Stimulated activated naive CD8-positive, alpha-beta T cell treated with anti-CD3 and anti-CD28 coated beads, Interleukin-15, Interleukin-2, amounts not matched to agents 100 ng/mL and 50 ng/mL, for 24 hours (primary cell): ENCODE data around the gene PRKCZ.
A peak's percentile ranks its signal among the peaks of the same experiment; 100 is the strongest.

Experiments used
- H3K27ac Mint-ChIP-seq: one replicate; pipeline ENCODE4 v1.8.0; 2021; ENCODE audit warnings: mild to moderate bottlenecking, mixed read lengths
- H3K27me3 Mint-ChIP-seq: one replicate; pipeline ENCODE4 v1.8.0; 2021; ENCODE audit warnings: mixed read lengths
- H3K36me3 Mint-ChIP-seq: one replicate; pipeline ENCODE4 v1.8.0; 2021; ENCODE audit warnings: low read depth, mixed read lengths
- H3K4me1 Mint-ChIP-seq: one replicate; pipeline ENCODE4 v1.8.0; 2021; ENCODE audit warnings: low read depth, mixed read lengths
- H3K4me3 Mint-ChIP-seq: one replicate; pipeline ENCODE4 v1.8.0; 2021; ENCODE audit warnings: mild to moderate bottlenecking, mixed read lengths
- H3K9me3 Mint-ChIP-seq: one replicate; pipeline ENCODE4 v1.8.0; 2021; ENCODE audit warnings: mixed read lengths

Gene PRKCZ

DNA sequence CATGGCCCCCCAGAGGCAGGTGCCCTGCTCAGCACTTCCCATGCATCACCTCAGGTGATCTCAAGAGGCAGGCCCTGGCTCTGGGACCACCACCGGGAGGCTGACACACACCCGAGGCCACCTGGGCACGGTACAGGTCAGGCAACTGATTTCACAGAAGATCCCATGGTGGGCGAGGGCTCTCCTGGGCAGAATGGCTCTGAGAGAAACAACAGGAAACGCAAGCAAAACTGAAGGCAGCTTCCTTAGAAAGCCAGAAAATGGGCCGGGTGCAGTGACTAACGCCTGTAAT lies 166.5 kb downstream of the PRKCZ start:
- H3K36me3 Mint-ChIP-seq = no peaks in the 10 kb centered on the region
- peaks cover 10% of the 10 kb centered on the region for H3K4me1 Mint-ChIP-seq
- H3K27me3 Mint-ChIP-seq = no peaks in the 10 kb centered on the region
- H3K27ac Mint-ChIP-seq = no peak overlapping the region
- no peak overlapping the region for H3K4me3 Mint-ChIP-seq
- no peaks in the 10 kb centered on the region for H3K9me3 Mint-ChIP-seq

DNA sequence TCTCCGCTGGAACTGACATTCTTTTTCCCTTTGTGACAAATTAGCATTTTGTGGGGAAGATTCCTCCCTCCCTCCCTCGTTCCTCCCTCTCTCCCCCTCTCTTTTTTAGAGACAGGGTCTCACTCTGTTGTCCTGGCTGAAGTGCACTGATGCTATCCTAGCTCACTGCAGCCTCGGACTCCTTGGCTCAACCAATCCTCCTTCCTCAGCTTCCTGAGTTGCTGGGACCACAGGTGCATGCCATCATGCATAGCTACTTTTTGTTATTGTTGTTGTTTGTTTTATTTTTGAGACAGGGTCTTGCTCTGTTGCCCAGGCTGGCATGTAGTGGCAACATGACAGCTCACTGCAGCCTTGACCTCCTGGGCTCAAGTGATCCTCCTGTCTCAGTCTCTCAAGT lies 171.1 kb downstream of the PRKCZ start:
- Mint-ChIP-seq H3K4me3 (no peak overlapping the region), H3K27ac (peak overlapping the region; percentile 23), H3K4me1 (peaks cover 2% of the 10 kb centered on the region), H3K36me3 (no peaks in the 10 kb centered on the region), H3K27me3 (peaks cover 2% of the 10 kb centered on the region), H3K9me3 (no peaks in the 10 kb centered on the region)

DNA sequence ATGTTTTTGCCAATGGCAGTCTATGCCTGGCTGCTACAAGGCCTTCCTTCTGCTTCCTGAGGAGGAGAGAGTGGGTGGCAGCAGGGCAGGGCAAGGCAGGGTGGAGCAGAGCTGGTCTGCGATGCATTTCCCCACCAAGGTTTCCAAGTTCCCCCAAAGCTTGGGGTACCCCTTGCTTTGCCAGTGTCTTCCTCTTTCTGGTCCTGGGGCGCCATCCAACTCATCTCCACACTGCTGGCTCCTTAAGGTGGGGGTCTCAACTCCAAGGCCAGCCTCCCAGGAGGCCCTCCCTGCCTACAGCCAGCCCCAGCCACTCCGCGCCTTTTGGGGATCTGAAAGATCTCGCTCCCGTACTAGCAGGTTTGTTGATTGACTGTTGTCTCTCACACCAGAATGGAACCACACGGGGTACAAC lies 174.0 kb downstream of the PRKCZ start:
- Mint-ChIP-seq H3K27ac (no peak overlapping the region), H3K27me3 (peaks cover 4% of the 10 kb centered on the region), H3K9me3 (no peaks in the 10 kb centered on the region), H3K36me3 (no peaks in the 10 kb centered on the region), H3K4me3 (no peak overlapping the region), H3K4me1 (peaks cover 7% of the 10 kb centered on the region)

DNA sequence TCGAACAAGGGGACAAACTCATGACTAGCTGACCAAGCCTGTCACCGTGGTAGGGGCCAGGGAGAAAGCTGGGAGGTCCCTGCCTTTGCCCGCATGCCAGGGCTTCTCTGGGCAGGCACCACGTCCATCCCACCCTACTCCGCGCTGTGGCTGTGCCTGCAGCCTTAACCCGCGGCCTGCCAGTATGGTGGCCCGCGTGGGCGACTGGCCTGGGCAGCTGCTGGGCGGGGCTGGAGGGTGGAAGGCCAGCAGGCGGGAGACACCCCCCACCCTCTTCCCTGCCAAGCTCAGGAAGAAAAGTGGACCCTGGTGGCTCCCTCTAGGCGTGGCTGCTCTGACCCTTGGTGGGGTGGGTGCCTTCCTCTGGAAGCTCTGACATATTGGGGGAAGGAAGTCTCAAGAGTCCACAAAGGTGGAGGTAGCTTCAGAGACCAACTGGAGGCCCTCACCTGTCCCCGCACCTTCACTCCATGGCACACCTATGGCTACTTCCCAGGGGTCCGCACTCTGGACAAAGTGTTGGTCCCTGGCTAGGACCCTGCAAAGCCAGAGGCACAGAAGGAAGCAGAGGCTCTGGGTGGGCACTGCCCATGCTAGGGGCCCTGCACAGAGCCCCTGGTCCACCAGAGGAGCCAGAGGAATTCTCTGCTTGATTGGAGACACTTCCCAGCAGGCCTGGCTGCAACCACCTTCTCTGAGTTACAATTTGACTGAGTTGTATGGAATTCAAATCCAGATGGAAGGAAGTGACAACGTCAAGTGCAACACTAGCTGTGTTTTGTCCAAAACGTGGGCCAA lies 174.6 kb downstream of the PRKCZ start:
- Mint-ChIP-seq H3K27ac (no peak overlapping the region), H3K4me1 (peaks cover 7% of the 10 kb centered on the region), H3K27me3 (peaks cover 4% of the 10 kb centered on the region), H3K9me3 (no peaks in the 10 kb centered on the region), H3K4me3 (no peak overlapping the region), H3K36me3 (no peaks in the 10 kb centered on the region)

DNA sequence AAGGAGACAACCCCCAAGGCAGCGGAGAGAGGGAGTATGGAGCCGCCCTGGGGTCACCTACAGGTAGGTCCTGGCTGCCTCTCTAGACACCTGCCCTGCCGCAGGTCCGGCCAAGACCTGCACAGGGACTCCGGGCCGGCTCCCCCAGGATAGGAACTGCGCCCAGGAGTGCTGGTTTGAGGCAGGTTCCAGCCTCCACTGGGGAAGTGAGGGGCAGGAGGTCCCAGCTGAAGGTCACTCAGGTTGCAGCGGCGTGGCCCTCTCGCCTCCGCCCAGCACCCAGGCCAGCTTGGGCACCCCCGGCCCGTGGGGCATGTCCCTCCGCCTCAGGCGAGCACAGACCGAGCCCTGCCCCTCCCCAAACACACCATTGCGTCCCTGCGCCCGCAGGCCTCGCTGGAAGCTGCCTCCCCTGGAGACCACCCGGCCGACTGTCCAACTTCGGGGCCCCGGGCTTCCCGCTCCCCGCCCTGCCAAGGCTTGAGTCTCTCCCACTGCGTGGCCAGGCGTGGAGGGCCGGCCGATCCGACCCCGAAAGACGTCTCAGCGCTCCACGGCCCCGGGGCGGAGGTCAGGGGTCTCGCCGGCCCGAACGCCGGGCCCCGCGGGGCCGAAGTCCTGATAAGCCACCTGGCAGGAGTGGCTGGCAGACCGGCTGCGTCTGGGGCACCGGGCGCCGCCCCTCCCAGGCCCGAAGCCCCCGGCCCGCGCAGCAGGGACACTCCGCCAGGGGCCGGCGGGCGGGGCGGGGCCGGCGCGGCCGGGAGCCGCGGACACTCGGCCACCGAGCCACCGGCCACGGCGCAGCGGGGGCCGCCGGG lies 176.5 kb downstream of the PRKCZ start:
- Mint-ChIP-seq H3K4me3 (peak overlapping the region; percentile 63), H3K36me3 (peaks cover 5% of the 10 kb centered on the region), H3K27me3 (peaks cover 4% of the 10 kb centered on the region)

DNA sequence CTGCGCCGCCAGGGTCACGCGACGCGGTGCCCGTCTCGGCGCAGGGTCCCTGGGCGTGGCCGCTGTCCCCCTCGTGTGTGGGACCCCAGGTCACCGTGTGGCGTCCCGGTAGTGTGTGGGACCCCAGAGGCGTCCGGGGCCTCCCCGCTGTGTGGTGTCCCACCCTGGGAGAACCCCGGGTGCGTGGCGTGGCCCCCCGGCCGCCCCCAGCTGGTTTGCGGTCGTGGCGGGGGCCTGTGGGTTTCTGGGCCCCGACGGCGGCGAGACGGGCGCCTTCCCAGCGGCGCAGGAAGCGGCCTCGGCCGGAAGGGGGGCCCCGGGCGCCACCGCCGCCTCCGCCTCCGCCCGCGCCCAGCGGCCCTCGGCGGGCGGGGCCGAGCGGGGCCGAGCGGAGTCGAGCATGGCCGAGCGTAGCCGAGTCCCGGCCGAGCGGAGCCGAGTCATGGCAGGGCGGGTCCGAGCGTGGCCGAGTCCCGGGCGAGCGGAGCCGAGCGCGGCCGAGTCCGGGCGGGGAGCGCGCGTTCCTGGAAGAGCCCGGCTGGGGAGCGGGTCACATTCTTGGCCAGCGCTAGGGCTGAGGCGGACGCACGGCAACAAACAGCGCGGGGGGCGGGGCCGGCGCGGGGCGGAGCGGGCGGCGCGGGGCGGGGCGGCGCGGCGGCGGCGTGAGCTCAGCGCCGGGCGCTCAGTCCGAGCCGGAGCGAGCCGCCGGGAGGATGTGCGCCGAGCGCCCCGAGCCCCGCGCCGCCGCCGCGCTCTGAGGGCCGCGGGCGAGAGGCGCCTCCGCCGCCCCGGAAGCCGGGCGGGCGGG lies 177.3 kb downstream of the PRKCZ start:
- H3K36me3 Mint-ChIP-seq = peaks cover 7% of the 10 kb centered on the region
- peak overlapping the region; percentile 47 for H3K4me3 Mint-ChIP-seq
- H3K4me1 Mint-ChIP-seq = peaks cover 28% of the 10 kb centered on the region
- H3K27me3 Mint-ChIP-seq = peaks cover 4% of the 10 kb centered on the region
- no peak overlapping the region for H3K27ac Mint-ChIP-seq
- H3K9me3 Mint-ChIP-seq = no peaks in the 10 kb centered on the region

More for the DNA sequence above, 176.5 kb downstream of the PRKCZ start:
- peaks cover 20% of the 10 kb centered on the region for H3K4me1 Mint-ChIP-seq
- no peaks in the 10 kb centered on the region for H3K9me3 Mint-ChIP-seq
- H3K27ac Mint-ChIP-seq = peak overlapping the region; percentile 79

DNA sequence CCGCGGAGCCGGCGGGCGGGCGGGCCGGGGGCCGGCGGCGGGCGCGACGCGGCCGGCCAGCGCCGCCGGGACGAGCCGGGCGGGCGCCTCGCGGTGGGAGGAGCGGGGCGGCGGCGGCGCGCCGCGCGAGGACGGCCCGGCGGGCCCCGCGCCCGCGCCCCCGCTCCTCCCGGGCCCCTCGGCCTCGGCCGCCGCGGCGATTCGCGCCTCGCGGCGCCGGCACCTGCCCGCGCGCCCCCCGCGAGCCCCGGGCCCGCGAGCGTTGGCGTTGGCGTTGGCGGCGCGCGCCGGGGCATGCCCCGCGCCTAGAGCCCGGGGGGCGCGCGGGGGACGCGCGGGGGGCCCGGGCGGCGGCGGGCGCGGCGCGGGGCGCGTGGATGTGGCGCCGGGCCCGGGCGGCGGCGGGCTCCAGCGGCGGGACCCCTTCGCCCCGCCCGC lies 178.0 kb downstream of the PRKCZ start, which contains the start of gene SKI:
SKI (plus strand) TSS at position 163 of the 438 bp plus-strand sequence. CDS start 448 bp downstream, outside the sequence.
- H3K36me3 Mint-ChIP-seq = peaks cover 7% of the 10 kb centered on the region
- H3K9me3 Mint-ChIP-seq = no peaks in the 10 kb centered on the region
- peak within 1 kb of the TSS; percentile 94 for H3K4me3 Mint-ChIP-seq
- H3K4me1 Mint-ChIP-seq = peaks cover 33% of the 10 kb centered on the region
- H3K27ac Mint-ChIP-seq = peak within 1 kb of the TSS; percentile 89
- peaks cover 4% of the 10 kb centered on the region for H3K27me3 Mint-ChIP-seq

DNA sequence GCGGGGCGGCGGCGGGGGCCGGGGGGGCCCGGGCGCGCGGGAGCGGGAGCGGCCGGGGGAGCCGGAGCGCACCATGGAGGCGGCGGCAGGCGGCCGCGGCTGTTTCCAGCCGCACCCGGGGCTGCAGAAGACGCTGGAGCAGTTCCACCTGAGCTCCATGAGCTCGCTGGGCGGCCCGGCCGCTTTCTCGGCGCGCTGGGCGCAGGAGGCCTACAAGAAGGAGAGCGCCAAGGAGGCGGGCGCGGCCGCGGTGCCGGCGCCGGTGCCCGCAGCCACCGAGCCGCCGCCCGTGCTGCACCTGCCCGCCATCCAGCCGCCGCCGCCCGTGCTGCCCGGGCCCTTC lies 178.5 kb downstream of the PRKCZ start:
- H3K4me3 Mint-ChIP-seq = peak overlapping the region; percentile 94
- H3K4me1 Mint-ChIP-seq = peaks cover 38% of the 10 kb centered on the region
- H3K27ac Mint-ChIP-seq = peak overlapping the region; percentile 89
- no peaks in the 10 kb centered on the region for H3K9me3 Mint-ChIP-seq
- peaks cover 4% of the 10 kb centered on the region for H3K27me3 Mint-ChIP-seq
- peaks cover 7% of the 10 kb centered on the region for H3K36me3 Mint-ChIP-seq

DNA sequence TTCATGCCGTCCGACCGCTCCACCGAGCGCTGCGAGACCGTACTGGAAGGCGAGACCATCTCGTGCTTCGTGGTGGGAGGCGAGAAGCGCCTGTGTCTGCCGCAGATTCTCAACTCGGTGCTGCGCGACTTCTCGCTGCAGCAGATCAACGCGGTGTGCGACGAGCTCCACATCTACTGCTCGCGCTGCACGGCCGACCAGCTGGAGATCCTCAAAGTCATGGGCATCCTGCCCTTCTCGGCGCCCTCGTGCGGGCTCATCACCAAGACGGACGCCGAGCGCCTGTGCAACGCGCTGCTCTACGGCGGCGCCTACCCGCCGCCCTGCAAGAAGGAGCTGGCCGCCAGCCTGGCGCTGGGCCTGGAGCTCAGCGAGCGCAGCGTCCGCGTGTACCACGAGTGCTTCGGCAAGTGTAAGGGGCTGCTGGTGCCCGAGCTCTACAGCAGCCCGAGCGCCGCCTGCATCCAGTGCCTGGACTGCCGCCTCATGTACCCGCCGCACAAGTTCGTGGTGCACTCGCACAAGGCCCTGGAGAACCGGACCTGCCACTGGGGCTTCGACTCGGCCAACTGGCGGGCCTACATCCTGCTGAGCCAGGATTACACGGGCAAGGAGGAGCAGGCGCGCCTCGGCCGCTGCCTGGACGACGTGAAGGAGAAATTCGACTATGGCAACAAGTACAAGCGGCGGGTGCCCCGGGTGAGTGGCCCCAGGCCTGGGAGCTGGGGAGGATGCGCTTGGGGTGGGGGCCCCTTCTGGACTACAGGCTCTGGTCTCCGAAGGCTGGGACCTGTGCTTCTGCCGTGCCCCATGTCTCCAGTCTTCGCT lies 179.0 kb downstream of the PRKCZ start:
- Mint-ChIP-seq H3K36me3 (peaks cover 7% of the 10 kb centered on the region), H3K4me1 (peaks cover 44% of the 10 kb centered on the region), H3K27ac (peak overlapping the region; percentile 89), H3K9me3 (no peaks in the 10 kb centered on the region), H3K4me3 (peak overlapping the region; percentile 94), H3K27me3 (peaks cover 4% of the 10 kb centered on the region)

DNA sequence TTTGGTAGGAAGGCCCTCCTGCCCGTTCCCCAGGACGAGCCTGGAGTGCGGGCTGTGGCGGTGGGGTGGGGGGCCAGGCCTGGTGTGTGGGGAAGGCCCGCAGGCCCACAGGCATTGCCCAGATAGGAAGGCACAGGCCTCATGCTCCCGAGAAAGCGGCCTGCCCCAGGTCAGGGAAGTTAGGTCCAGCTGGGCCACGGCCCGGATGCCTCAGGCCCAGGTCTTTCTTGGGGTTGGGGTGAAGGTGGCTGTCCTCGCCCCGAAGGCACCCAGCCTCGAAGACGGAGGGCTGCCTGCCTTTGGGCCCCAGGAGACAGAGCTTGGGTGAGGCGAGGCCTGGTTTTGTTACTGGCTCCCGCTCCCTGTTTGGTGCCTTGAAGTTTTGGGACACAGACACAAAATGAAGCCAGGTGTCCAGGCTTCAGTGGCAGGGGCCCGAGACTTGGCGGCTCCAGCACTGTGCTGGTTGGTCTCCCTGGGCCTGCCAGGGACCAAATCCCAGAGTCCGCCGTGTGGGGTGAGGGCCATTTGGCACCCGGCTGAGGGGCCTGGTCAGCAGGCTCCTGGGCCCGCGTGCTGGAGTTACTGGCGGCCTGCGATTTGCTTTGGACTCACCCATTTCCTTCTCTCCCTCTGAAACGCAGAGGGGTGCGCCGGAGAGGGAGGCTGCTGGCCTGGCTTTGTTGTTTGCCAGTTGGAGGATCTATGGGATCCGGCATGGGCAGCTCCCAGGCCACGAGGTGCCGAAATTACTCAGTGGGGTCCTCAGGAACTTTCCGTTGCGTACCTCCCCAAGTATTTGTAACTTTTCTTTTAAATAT lies 179.9 kb downstream of the PRKCZ start:
- H3K27ac Mint-ChIP-seq = peak overlapping the region; percentile 85
- peaks cover 7% of the 10 kb centered on the region for H3K36me3 Mint-ChIP-seq
- peak overlapping the region; percentile 94 for H3K4me3 Mint-ChIP-seq
- H3K9me3 Mint-ChIP-seq = no peaks in the 10 kb centered on the region
- peaks cover 52% of the 10 kb centered on the region for H3K4me1 Mint-ChIP-seq
- H3K27me3 Mint-ChIP-seq = peaks cover 4% of the 10 kb centered on the region

DNA sequence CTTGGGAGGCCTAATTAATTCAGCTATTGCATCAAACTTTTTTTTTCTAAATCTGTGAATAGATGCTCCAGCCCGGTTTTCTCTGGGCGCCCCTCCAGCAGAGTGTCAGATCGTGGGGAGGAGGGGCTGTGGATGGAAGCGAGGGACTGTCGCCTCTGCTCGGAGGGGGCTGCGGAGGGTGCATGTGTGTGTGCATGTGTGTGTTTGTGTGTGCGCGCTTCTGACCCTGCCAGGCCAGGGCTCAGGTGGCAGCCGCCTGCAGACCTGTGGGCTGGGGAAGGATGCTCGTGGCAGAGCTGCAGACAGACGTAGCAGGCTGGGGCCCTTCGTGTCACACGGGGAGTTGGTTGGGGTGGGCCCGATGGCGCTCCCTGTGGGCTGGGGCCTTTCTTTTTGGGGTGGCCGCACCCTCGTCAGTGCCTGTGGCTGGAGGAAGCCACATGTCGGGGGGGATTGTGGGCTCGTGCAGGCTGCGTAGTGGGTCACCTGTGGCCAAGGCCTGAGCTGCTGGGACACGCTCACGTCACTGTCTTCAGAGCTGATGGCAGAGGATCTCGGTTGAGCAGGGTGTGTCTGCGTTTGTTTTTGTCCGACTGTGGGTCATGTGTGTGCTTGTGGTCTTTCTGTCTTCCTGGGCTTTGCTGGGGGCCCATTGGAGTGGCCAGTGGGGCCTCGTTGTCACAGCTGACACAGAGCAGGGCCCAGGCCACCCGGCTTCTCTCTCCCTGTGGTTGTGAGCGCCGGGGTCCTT lies 180.7 kb downstream of the PRKCZ start:
- Mint-ChIP-seq H3K36me3 (peaks cover 7% of the 10 kb centered on the region), H3K9me3 (no peaks in the 10 kb centered on the region), H3K4me1 (peaks cover 61% of the 10 kb centered on the region), H3K27me3 (peaks cover 4% of the 10 kb centered on the region), H3K4me3 (peak overlapping the region; percentile 94), H3K27ac (peak overlapping the region; percentile 85)

DNA sequence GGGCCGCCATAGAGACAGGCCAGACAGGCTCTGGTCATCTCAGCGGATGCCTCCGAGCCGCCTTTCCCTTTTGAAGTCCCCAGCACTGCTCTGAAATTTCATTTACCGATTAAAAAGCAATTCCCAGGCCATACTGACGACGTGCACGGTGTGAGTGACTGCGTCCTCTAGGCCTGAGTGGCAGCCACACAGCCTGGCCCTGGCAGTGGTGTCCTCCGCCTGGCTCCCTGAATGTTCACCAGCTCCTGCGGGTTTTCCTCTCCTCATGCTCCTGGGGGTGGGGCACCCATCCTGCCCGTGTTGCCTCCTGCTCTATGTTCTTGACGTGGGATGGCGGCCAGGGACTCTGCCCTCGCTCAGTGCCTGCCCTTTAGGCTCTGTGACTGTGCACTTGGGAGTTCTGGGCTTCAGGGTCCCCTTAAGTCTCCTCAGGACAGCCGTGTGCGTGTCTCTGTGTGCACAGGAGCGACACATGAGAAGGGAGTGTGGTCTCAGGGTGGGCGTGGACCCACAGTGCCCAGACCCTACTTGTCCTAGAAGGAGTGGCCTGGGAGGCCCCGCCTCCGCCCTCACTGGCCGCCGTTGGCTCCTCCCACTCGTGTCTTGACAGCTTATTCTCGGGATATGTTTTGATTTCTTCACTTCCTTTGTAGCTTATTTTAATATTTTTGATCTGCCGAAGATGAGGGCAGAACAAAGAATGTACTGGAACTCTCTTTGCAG lies 181.5 kb downstream of the PRKCZ start:
- Mint-ChIP-seq H3K9me3 (no peaks in the 10 kb centered on the region), H3K36me3 (peaks cover 7% of the 10 kb centered on the region), H3K27ac (peak overlapping the region; percentile 85), H3K4me1 (peaks cover 64% of the 10 kb centered on the region), H3K27me3 (no peaks in the 10 kb centered on the region), H3K4me3 (peak overlapping the region; percentile 94)
